A549 (cell line): ENCODE data around the gene SLC6A6. TPM values are rescaled to one million over a fixed set of nuclear protein-coding genes. Genes with fewer than 3 reads are reported as not detected.

Experiments
- ATAC-seq, 2 experiments: fragments of 200-7000 bp in 1 of 2; fragments of >200 bp in 1 of 2; cut with Nextera tagmentation in 1 of 2; cut with Tn5 transposase in 1 of 2; 3 replicates each; pipeline versions ENCODE4 v1.8.0 to v1.9.1; 2018 to 2020; ENCODE audit warnings: mild to moderate bottlenecking in 1 of 2, moderate library complexity in 1 of 2
- CTCF ChIA-PET: fragments of 300-600 bp; sonication (Branson Sonifier 250); formaldehyde crosslinking; extraction: SDS; loops from one replicate; lab custom pipeline; 2021; ENCODE audit warnings: antibody characterized with exemption, inconsistent platforms; lab: Yijun Ruan, JAX
- POLR2A ChIA-PET: fragments of 350-600 bp; formaldehyde crosslinking; extraction: SDS; loops from one replicate; lab custom pipeline; 2021; ENCODE audit warnings: antibody characterized with exemption, inconsistent platforms; lab: Yijun Ruan, JAX
- DNase-seq, 2 experiments: peaks; one replicate each; pipeline versions ENCODE4 v3.0.0 to v3.0.0-alpha.2; 2011 to 2016; ENCODE audit warnings: low read depth in 1 of 2, low spot score in 1 of 2
- FAIRE-seq: peaks from 2 replicates; lab custom pipeline; 2011; peaks lifted over from hg19 to GRCh38; lab: Jason Lieb, UNC
- H3K27ac ChIP-seq, 2 experiments: fragments of >200 bp; sonication (Bioruptor Twin); formaldehyde crosslinking; 3 replicates each; pipeline ENCODE4 v1.5.1; 2016 to 2017
- H3K4me1 ChIP-seq: fragments of >200 bp; sonication (Bioruptor Twin); formaldehyde crosslinking; 3 replicates; pipeline ENCODE4 v1.6.1; 2016
- H3K4me2 ChIP-seq: fragments of >200 bp; sonication (Bioruptor Twin); formaldehyde crosslinking; 3 replicates; pipeline ENCODE4 v1.6.1; 2016
- H3K4me3 ChIP-seq: fragments of >200 bp; sonication (Bioruptor Twin); formaldehyde crosslinking; 3 replicates; pipeline ENCODE4 v1.5.1; 2016
- H3K9me3 ChIP-seq: fragments of >200 bp; sonication (Bioruptor Twin); formaldehyde crosslinking; 3 replicates; pipeline ENCODE4 v1.6.1; 2016
- BHLHE40 ChIP-seq: IDR thresholded peaks from 2 replicates; pipeline ENCODE4 v1.6.1; 2012; ENCODE audit warnings: low read depth, low read length, inconsistent platforms
- EP300 ChIP-seq, 2 experiments: fragments of >200 bp; sonication (Bioruptor Twin); formaldehyde crosslinking; IDR thresholded peaks; 2 replicates in 1 of 2; 3 replicates in 1 of 2; pipeline ENCODE4 v1.6.1; 2016 to 2017
- FOSB ChIP-seq: fragments of 250-450 bp; sonication (Bioruptor Pico); IDR thresholded peaks from 2 replicates; pipeline ENCODE4 v1.5.0; 2020; ENCODE audit warnings: mild to moderate bottlenecking, moderate library complexity
- FOSL2 ChIP-seq, 2 experiments: fragments of 450-650 bp in 1 of 2; fragments of >200 bp in 1 of 2; sonication (Bioruptor Twin) in 1 of 2; formaldehyde crosslinking; IDR thresholded peaks; 2 replicates each; pipeline versions ENCODE4 v1.5.0 to v1.6.1; 2016 to 2020; ENCODE audit warnings: mild to moderate bottlenecking in 1 of 2, moderate library complexity in 1 of 2
- FOXS1 ChIP-seq: fragments of 250-450 bp; sonication (Bioruptor Pico); IDR thresholded peaks from 2 replicates; pipeline ENCODE4 v1.5.0; 2020; ENCODE audit warnings: mild to moderate bottlenecking, moderate library complexity
- GATA3 ChIP-seq: IDR thresholded peaks from 2 replicates; pipeline ENCODE4 v1.6.1; 2012; ENCODE audit warnings: borderline replicate concordance
- HDAC2 ChIP-seq: fragments of 200-600 bp; sonication (generic); IDR thresholded peaks from 2 replicates; pipeline ENCODE4 v1.6.1; 2016
- HOXB13 ChIP-seq: fragments of 250-450 bp; sonication (Bioruptor Pico); IDR thresholded peaks from 2 replicates; pipeline ENCODE4 v1.5.0; 2020; ENCODE audit warnings: low read depth, mild to moderate bottlenecking, moderate library complexity
- KDM1A ChIP-seq: fragments of 200-600 bp; sonication (generic); IDR thresholded peaks from 2 replicates; pipeline ENCODE4 v1.6.1; 2016; ENCODE audit warnings: low read depth, mild to moderate bottlenecking
- MAFK ChIP-seq: fragments of 450-650 bp; IDR thresholded peaks from 2 replicates; pipeline ENCODE4 v1.6.1; 2014; ENCODE audit not compliant: partially characterized antibody
- RAD21 ChIP-seq, 2 experiments: fragments of >200 bp in 1 of 2; sonication (Bioruptor Twin) in 1 of 2; formaldehyde crosslinking in 1 of 2; IDR thresholded peaks in 1 of 2; conservative IDR thresholded peaks in 1 of 2; 2 replicates in 1 of 2; 3 replicates in 1 of 2; pipeline ENCODE4 v1.6.1; 2012 to 2018; ENCODE audit warnings: inconsistent platforms in 1 of 2
- RCOR1 ChIP-seq: fragments of 150-350 bp; IDR thresholded peaks from 2 replicates; pipeline ENCODE4 v1.6.1; 2014; ENCODE audit warnings: antibody characterized with exemption, low read length, low read depth
- ZSCAN20 ChIP-seq: fragments of 250-450 bp; sonication (Bioruptor Pico); IDR thresholded peaks from 2 replicates; pipeline ENCODE4 v1.8.0; 2022; ENCODE audit warnings: mild to moderate bottlenecking, moderate library complexity
- WGBS: methylation state at CpG from one replicate; pipeline ENCODE4 v1.1.6; 2017; ENCODE audit errors: missing lambda C conversion rate; 5-methylcytosine and 5-hydroxymethylcytosine counted together
- polyA plus RNA-seq, 4 experiments: library from polyadenylated mRNA; depleted of rRNA in 3 of 4; stranded (reverse); fragments of >200 nt; fragmentation: RNase III in 1 of 4; extraction: RNeasy Plus Mini Kit Qiagen cat#74134 plus additional on column Dnase treatment in 1 of 4; gene quantifications; 2 replicates in 3 of 4; 3 replicates in 1 of 4; pipeline ENCODE4 v1.2.3, GENCODE V29; 2011 to 2017
- TF ChIP-seq, protein P1 (sequence below): fragments of >200 bp; sonication (Bioruptor Twin); formaldehyde crosslinking; IDR thresholded peaks from 3 replicates; pipeline ENCODE4 v1.6.1; 2016
- TF ChIP-seq, protein P2 (sequence below): fragments of 200-600 bp; sonication (generic); IDR thresholded peaks from 2 replicates; pipeline ENCODE4 v1.6.1; 2016; ENCODE audit warnings: antibody characterized with exemption, mild to moderate bottlenecking, moderate library complexity
- TF ChIP-seq, protein P3 (sequence below): fragments of 450-650 bp; IDR thresholded peaks from 2 replicates; pipeline ENCODE4 v1.6.1; 2014; ENCODE audit warnings: antibody characterized with exemption

The SLC6A6 gene
- polyA plus RNA-seq, 2 of the 4 experiments (the other 2 are of a cell fraction), result 73.3 to 73.8 TPM

DNA sequence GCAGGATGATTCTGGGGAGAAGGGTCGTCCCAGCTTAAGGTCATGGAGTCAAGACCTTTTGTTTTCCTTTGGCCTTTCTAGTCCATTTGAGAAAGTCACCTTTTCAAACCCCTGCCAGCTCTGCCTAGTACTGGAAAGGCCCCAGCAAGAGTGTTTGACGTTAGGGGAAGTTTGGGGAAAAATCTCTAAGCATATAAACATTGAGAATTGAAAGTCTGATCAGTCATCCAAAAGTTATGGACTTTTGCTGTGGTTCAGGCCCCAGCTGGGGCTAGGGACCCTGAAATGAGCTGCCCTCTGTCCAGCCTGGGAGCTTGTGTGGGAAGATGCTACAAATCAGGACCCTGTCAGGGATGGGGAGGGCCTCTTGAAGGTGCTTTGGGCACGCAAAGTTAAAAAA is 21.6 kb downstream of the SLC6A6 start:
- H3K4me3 ChIP-seq, result no peak overlapping the region
- WGBS, result 62% methylated on average over 3 of the region's 3 CpGs
- peak overlapping the region; percentile 16 to 67; a peak in 4 of 6 replicates for H3K27ac ChIP-seq
- DNase-seq (no peak), FAIRE-seq (no peak), ATAC-seq (no peak)
- ChIA-PET POLR2A (interaction anchor here (1.2 kb wide), 1 partner anchor 29 kb away, joined by 3 read pairs; no protein-coding TSS in a partner anchor), CTCF (interaction anchor here (0.6 to 5.4 kb wide), 5 partner anchors 10 to 44 kb away, joined by 3 to 16 read pairs (median 3); no protein-coding TSS in a partner anchor)
- peaks cover 75% of the 10 kb centered on the region for H3K4me1 ChIP-seq
- no peaks in the 10 kb centered on the region for H3K9me3 ChIP-seq
- no peak overlapping the region; the same call in 2 of the 3 replicates for H3K4me2 ChIP-seq
- TF ChIP-seq HDAC2, result no peak
- TF ChIP-seq FOXS1 (CRISPR knock-in tag), result no peak
- TF ChIP-seq, protein P1, sequence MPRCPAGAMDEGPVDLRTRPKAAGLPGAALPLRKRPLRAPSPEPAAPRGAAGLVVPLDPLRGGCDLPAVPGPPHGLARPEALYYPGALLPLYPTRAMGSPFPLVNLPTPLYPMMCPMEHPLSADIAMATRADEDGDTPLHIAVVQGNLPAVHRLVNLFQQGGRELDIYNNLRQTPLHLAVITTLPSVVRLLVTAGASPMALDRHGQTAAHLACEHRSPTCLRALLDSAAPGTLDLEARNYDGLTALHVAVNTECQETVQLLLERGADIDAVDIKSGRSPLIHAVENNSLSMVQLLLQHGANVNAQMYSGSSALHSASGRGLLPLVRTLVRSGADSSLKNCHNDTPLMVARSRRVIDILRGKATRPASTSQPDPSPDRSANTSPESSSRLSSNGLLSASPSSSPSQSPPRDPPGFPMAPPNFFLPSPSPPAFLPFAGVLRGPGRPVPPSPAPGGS, result no peak
- no peak for TF ChIP-seq FOSL2 (IDR thresholded peaks at IDR 0.05)
- TF ChIP-seq FOSL2 (CRISPR knock-in tag; IDR thresholded peaks at IDR 0.05), result no peak
- TF ChIP-seq, protein P2, sequence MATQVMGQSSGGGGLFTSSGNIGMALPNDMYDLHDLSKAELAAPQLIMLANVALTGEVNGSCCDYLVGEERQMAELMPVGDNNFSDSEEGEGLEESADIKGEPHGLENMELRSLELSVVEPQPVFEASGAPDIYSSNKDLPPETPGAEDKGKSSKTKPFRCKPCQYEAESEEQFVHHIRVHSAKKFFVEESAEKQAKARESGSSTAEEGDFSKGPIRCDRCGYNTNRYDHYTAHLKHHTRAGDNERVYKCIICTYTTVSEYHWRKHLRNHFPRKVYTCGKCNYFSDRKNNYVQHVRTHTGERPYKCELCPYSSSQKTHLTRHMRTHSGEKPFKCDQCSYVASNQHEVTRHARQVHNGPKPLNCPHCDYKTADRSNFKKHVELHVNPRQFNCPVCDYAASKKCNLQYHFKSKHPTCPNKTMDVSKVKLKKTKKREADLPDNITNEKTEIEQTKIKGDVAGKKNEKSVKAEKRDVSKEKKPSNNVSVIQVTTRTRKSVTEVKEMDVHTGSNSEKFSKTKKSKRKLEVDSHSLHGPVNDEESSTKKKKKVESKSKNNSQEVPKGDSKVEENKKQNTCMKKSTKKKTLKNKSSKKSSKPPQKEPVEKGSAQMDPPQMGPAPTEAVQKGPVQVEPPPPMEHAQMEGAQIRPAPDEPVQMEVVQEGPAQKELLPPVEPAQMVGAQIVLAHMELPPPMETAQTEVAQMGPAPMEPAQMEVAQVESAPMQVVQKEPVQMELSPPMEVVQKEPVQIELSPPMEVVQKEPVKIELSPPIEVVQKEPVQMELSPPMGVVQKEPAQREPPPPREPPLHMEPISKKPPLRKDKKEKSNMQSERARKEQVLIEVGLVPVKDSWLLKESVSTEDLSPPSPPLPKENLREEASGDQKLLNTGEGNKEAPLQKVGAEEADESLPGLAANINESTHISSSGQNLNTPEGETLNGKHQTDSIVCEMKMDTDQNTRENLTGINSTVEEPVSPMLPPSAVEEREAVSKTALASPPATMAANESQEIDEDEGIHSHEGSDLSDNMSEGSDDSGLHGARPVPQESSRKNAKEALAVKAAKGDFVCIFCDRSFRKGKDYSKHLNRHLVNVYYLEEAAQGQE, result no peak
- no peak for TF ChIP-seq RAD21 (conservative IDR thresholded peaks at IDR 0.05 in 1 of 2, IDR thresholded peaks at IDR 0.05 in 1 of 2)

DNA sequence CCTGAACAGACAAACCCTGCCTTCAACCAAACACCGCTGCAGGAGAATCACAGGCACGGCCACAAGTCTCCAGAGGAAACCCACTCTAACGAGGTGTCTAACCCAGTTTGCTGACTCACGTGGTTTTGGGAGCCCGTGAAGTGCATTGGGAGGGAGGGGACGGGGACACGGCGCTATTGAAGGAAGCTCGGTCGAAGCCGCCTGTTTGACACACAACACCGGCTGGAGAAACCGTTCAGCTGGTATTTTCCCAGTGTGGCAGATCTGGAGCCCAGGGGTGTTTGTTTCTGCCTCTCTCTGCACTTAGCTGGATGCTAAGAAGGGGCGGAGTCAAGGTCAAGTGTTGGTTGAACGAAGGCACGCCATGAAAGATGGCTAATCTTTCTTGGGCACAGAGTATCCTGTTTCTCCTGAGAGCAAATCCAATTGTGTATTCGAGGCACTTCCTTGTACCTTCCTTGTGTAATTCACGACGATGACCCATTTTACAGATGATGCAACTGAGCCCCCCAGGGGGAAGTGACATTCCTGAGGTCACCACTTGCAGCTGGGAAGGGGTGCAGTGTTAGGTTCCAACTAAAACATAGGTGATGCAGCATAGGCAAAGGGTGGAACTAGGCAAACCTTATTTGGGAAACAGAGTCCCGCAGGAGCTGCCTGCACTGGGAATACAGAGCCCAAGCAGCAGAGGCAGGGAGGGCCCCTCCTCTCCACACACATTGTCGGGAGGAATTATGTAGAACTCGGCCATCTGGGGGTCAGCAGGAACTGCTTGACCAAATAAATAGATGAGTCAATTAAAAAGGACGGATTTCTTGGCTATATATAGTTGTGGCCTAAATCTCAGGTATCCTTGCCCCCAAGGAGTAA is 22.5 kb downstream of the SLC6A6 start:
- Histone ChIP-seq H3K4me2 (peak overlapping the region; percentile 40), H3K27ac (peak overlapping the region in 1 of 2 experiments; percentile 67; a peak in 4 of 6 replicates), H3K4me3 (no peak overlapping the region), H3K9me3 (no peaks in the 10 kb centered on the region), H3K4me1 (peaks cover 75% of the 10 kb centered on the region)
- DNase-seq (no peak), ATAC-seq (no peak)
- 76% methylated on average over 23 of the region's 23 CpGs for WGBS
- CTCF ChIA-PET, result interaction anchor here (0.6 to 5.4 kb wide), 8 partner anchors 9 to 164 kb away, joined by 3 to 16 read pairs (median 4); no protein-coding TSS in a partner anchor
- TF ChIP-seq FOSB (no peak), MAFK (peak; percentile 23), KDM1A (peak; percentile 80)
- TF ChIP-seq, all 56 proteins: peak for 2
- POLR2A ChIA-PET, result interaction anchor here (1.2 kb wide), 1 partner anchor 28 kb away, joined by 3 read pairs; no protein-coding TSS in a partner anchor
- no peak for FAIRE-seq

DNA sequence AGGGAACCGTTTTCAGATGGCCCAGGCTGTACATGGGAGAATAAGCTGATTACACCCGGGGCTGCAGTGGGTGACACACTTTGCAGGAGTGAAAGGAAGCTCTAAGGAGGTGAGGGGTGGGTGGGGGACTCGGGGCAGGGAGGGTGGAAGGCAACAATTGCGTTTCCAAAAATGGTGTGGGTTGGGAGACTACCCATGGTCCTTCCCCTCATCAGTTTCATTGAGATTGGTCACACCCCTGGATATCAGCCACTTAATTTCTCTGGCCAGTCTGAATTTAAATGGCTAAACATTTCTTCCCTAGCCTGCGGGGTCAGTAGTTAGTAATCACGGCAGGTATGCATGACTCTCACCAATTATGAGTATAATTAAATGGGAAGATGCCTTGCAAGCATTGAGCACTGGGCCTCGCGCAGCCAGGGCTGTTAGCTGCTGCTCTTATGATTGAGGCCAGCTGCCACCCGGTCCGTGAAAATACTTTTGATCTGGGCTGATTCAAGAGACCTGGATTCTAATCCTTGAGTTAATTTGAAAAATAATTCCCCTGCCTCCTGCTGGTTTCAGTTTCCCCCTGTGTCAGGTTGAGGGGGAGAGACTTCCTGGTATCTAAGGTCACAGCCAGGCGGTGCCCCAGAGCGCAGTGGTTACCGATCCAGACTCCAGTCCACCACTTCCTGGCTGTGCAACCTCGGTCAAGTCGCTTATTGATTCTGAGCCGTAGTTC is 23.3 kb downstream of the SLC6A6 start:
- Histone ChIP-seq H3K27ac (peak overlapping the region in 1 of 2 experiments; percentile 67; a peak in 2 of 6 replicates), H3K4me2 (peak overlapping the region; percentile 40; the same call in 1 of the 3 replicates)
- CTCF ChIA-PET, result interaction anchor here (1.1 to 5.4 kb wide), 6 partner anchors 10 to 165 kb away, joined by 3 to 16 read pairs (median 4); no protein-coding TSS in a partner anchor

More for the DNA sequence above, 23.3 kb downstream of the SLC6A6 start:
- Histone ChIP-seq H3K9me3 (no peaks in the 10 kb centered on the region), H3K4me1 (peaks cover 75% of the 10 kb centered on the region), H3K4me3 (no peak overlapping the region)
- ATAC-seq, result no peak
- FAIRE-seq, result no peak
- DNase-seq, result no peak
- no peak for TF ChIP-seq BHLHE40
- TF ChIP-seq GATA3, result no peak
- TF ChIP-seq FOXS1 (CRISPR knock-in tag), result no peak
- no peak for TF ChIP-seq ZSCAN20 (CRISPR knock-in tag)
- no peak for TF ChIP-seq RCOR1
- TF ChIP-seq, protein P3, sequence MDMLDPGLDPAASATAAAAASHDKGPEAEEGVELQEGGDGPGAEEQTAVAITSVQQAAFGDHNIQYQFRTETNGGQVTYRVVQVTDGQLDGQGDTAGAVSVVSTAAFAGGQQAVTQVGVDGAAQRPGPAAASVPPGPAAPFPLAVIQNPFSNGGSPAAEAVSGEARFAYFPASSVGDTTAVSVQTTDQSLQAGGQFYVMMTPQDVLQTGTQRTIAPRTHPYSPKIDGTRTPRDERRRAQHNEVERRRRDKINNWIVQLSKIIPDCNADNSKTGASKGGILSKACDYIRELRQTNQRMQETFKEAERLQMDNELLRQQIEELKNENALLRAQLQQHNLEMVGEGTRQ, result no peak
- TF ChIP-seq EP300 (IDR thresholded peaks at IDR 0.05), result no peak
- no peak for TF ChIP-seq HOXB13 (CRISPR knock-in tag)
- POLR2A ChIA-PET, result no interaction called here
- WGBS, result 82% methylated on average over 16 of the region's 16 CpGs
